PC-3 (cell line): ENCODE results near the gene NKD2. TPM values are rescaled to one million over a fixed set of nuclear protein-coding genes. Genes with fewer than 3 reads are reported as not detected.

Source experiments
- ATAC-seq: fragments of 200-7000 bp; cut with Tn5 transposase; 2 replicates; pipeline ENCODE4 v1.9.1; 2020; ENCODE audit warnings: mild to moderate bottlenecking, moderate library complexity
- BruUV-seq: library from RNA; stranded (reverse); fragments of 400-500 nt; replicated peaks from 2 replicates; lab custom pipeline; 2021; lab: Mats Ljungman, UMichigan
- CTCF ChIA-PET: fragments of 300-600 bp; sonication (Branson Sonifier 250); formaldehyde crosslinking; loops from one replicate; lab custom pipeline; 2022; ENCODE audit warnings: antibody characterized with exemption; lab: Charles Lee
- POLR2A ChIA-PET: fragments of 300-600 bp; sonication (Branson Sonifier 250); formaldehyde crosslinking; loops from one replicate; lab custom pipeline; 2022; ENCODE audit warnings: antibody characterized with exemption; ENCODE audit not compliant: unreplicated experiment; lab: Charles Lee
- DNase-seq: peaks from one replicate; pipeline ENCODE4 v3.0.0-alpha.2; 2015
- H2AFZ ChIP-seq: fragments of 300-600 bp; sonication (generic); 2 replicates; pipeline ENCODE4 v1.6.0; 2016; ENCODE audit warnings: antibody characterized with exemption, low read length
- H3F3A ChIP-seq: fragments of 300-600 bp; sonication (generic); one replicate; pipeline ENCODE4 v1.6.0; 2017; ENCODE audit warnings: antibody characterized with exemption, low read length, control low read depth, mild to moderate bottlenecking; ENCODE audit not compliant: unreplicated experiment
- H3K27ac ChIP-seq: fragments of 300-600 bp; sonication (generic); 2 replicates; pipeline ENCODE4 v1.5.1; 2016; ENCODE audit warnings: mild to moderate bottlenecking, low read length
- H3K27me3 ChIP-seq: fragments of 300-600 bp; sonication (generic); 2 replicates; pipeline ENCODE4 v1.6.1; 2016; ENCODE audit warnings: low read length, mixed read lengths
- H3K36me3 ChIP-seq: fragments of 300-600 bp; sonication (generic); 2 replicates; pipeline ENCODE4 v1.6.1; 2016; ENCODE audit warnings: low read depth, mixed run types, low read length, mixed read lengths
- H3K4me1 ChIP-seq: fragments of 300-600 bp; sonication (generic); 2 replicates; pipeline ENCODE4 v1.5.1; 2016; ENCODE audit warnings: low read length; ENCODE audit not compliant: insufficient read depth
- H3K4me2 ChIP-seq: fragments of 300-600 bp; sonication (generic); 2 replicates; pipeline ENCODE4 v1.6.0; 2016; ENCODE audit warnings: low read length
- H3K4me3 ChIP-seq: fragments of 300-600 bp; sonication (generic); 2 replicates; pipeline ENCODE4 v1.5.1; 2016; ENCODE audit warnings: mild to moderate bottlenecking, low read length, mixed read lengths
- H3K79me2 ChIP-seq: fragments of 300-600 bp; sonication (generic); 2 replicates; pipeline ENCODE4 v1.6.1; 2017; ENCODE audit warnings: low read length, mixed read lengths
- H3K9ac ChIP-seq: fragments of 300-600 bp; sonication (generic); 2 replicates; pipeline ENCODE4 v1.6.0; 2016; ENCODE audit warnings: mild to moderate bottlenecking, low read length
- H3K9me2 ChIP-seq: fragments of 300-600 bp; sonication (generic); replicated peaks from 2 replicates; pipeline ENCODE4 v1.6.1; 2016; ENCODE audit warnings: mixed run types, low read length, mixed read lengths
- H3K9me3 ChIP-seq: fragments of 300-600 bp; sonication (generic); 2 replicates; pipeline ENCODE4 v1.6.1; 2016; ENCODE audit warnings: low read length, mixed read lengths
- H4K20me1 ChIP-seq: fragments of 300-600 bp; sonication (generic); 2 replicates; pipeline ENCODE4 v1.6.1; 2016; ENCODE audit warnings: low read length, mixed read lengths
- CTCF ChIP-seq: fragments of 300-600 bp; sonication (generic); conservative IDR thresholded peaks from 2 replicates; pipeline ENCODE4 v1.5.1; 2017; ENCODE audit warnings: antibody characterized with exemption, low read depth, mild to moderate bottlenecking, low read length
- EZH2 ChIP-seq: fragments of 300-600 bp; sonication (generic); IDR thresholded peaks from one replicate; pipeline ENCODE4 v1.6.1; 2017; ENCODE audit warnings: antibody characterized with exemption, mild to moderate bottlenecking, low read length; ENCODE audit not compliant: unreplicated experiment
- EZH2phosphoT487 ChIP-seq: fragments of 300-600 bp; sonication (generic); IDR thresholded peaks from 2 replicates; pipeline ENCODE4 v1.6.1; 2018; ENCODE audit warnings: mild to moderate bottlenecking, antibody characterized with exemption, low read length, borderline replicate concordance
- intact Hi-C: fragments of 100-400 bp; cut with micrococcal nuclease; formaldehyde crosslinking; loops from 2 replicates; pipeline ENCODE4 v1.9.0; 2023
- total RNA-seq: library from RNA; depleted of rRNA; stranded (reverse); fragments of >200 nt; gene quantifications from 2 replicates; pipeline ENCODE4 v1.2.3, GENCODE V29; 2014

Gene NKD2
- total RNA-seq, 1 experiment from 2014 or later: 1.6 TPM

GRCh38 chr5:997001-997474 is 11.6 kb upstream of the NKD2 start:
- CTCF ChIA-PET: no interaction called here
- no peak overlapping the region for H3K4me3 ChIP-seq
- ATAC-seq: no peak

GRCh38 chr5:997711-998110 is 10.9 kb upstream of the NKD2 start:
- H3K9ac ChIP-seq: no peak overlapping the region
- no peak overlapping the region for H2AFZ ChIP-seq
- H3K27ac ChIP-seq: no peak overlapping the region
- ATAC-seq: no peak
- BruUV-seq: no TSS peak
- intact Hi-C loops: no loop called here
- peaks cover 27% of the 10 kb centered on the region; the same call in 1 of the 2 replicates for H3K27me3 ChIP-seq
- H3F3A ChIP-seq: peaks cover under 1% of the 10 kb centered on the region
- H3K4me1 ChIP-seq: peaks cover 8% of the 10 kb centered on the region
- no peaks in the 10 kb centered on the region for H3K9me2 ChIP-seq
- TF ChIP-seq EZH2 (no peak), EZH2phosphoT487 (no peak), CTCF (no peak)
- no peaks in the 10 kb centered on the region for H4K20me1 ChIP-seq
- H3K79me2 ChIP-seq: no peaks in the 10 kb centered on the region
- CTCF ChIA-PET: no interaction called here
- H3K4me3 ChIP-seq: no peak overlapping the region
- H3K9me3 ChIP-seq: no peaks in the 10 kb centered on the region
- POLR2A ChIA-PET: no interaction called here
- no peaks in the 10 kb centered on the region for H3K36me3 ChIP-seq
- no peak for DNase-seq
- H3K4me2 ChIP-seq: no peak overlapping the region

More at GRCh38 chr5:997001-997474, 11.6 kb upstream of the NKD2 start:
- POLR2A ChIA-PET: no interaction called here
- intact Hi-C loops: no loop called here
- Histone ChIP-seq H3K36me3 (no peaks in the 10 kb centered on the region), H3K4me1 (peaks cover under 1% of the 10 kb centered on the region), H3K27me3 (peaks cover 27% of the 10 kb centered on the region; the same call in 1 of the 2 replicates), H3K79me2 (no peaks in the 10 kb centered on the region), H3F3A (no peaks in the 10 kb centered on the region), H3K4me2 (no peak overlapping the region), H4K20me1 (no peaks in the 10 kb centered on the region), H3K9me2 (no peaks in the 10 kb centered on the region), H3K27ac (no peak overlapping the region), H2AFZ (no peak overlapping the region), H3K9ac (no peak overlapping the region), H3K9me3 (no peaks in the 10 kb centered on the region)
- TF ChIP-seq EZH2phosphoT487 (no peak), CTCF (no peak), EZH2 (no peak)
- BruUV-seq: no TSS peak
- no peak for DNase-seq

- TF ChIP-seq EZH2phosphoT487 (no peak), CTCF (no peak), EZH2 (no peak)
- no peak overlapping the region for H2AFZ ChIP-seq
- ATAC-seq (no peak), DNase-seq (no peak)
- H4K20me1 ChIP-seq: no peaks in the 10 kb centered on the region
- BruUV-seq: no TSS peak
- intact Hi-C loops: no loop called here
- CTCF ChIA-PET: no interaction called here
- no peaks in the 10 kb centered on the region for H3K9me3 ChIP-seq
- peaks cover 5% of the 10 kb centered on the region for H3F3A ChIP-seq
- no peak overlapping the region for H3K4me3 ChIP-seq
- no peak overlapping the region for H3K4me2 ChIP-seq
- H3K27ac ChIP-seq: no peak overlapping the region
- peaks cover 27% of the 10 kb centered on the region; the same call in 1 of the 2 replicates for H3K27me3 ChIP-seq
- no peak overlapping the region for H3K9ac ChIP-seq
- no peaks in the 10 kb centered on the region for H3K79me2 ChIP-seq
- H3K36me3 ChIP-seq: no peaks in the 10 kb centered on the region
- peaks cover 15% of the 10 kb centered on the region for H3K4me1 ChIP-seq
- no peaks in the 10 kb centered on the region for H3K9me2 ChIP-seq
- POLR2A ChIA-PET: no interaction called here
Observed at GRCh38 chr5:998246-999031, 10.2 kb upstream of the NKD2 start.
